HepG2 (cell line): ENCODE results near the gene AAR2. TPM values are rescaled to one million over a fixed set of nuclear protein-coding genes. Genes with fewer than 3 reads are reported as not detected.

ENCODE experiments used
- ARID2 ChIP-seq: sonication (generic); formaldehyde crosslinking; IDR thresholded peaks from 2 replicates; pipeline ENCODE4 v1.8.1; 2022; ENCODE audit warnings: mild to moderate bottlenecking, missing genetic modification reagents, borderline replicate concordance
- CEBPB ChIP-seq: IDR thresholded peaks from 2 replicates; pipeline ENCODE4 v1.6.1; 2011; ENCODE audit warnings: low read depth, low read length, improper control_type of control experiment, borderline replicate concordance
- FOXA1 ChIP-seq, 2 experiments: fragments of 450-650 bp in 1 of 2; sonication (generic) in 1 of 2; formaldehyde crosslinking in 1 of 2; IDR thresholded peaks; 2 replicates each; pipeline versions ENCODE4 v1.4.0 to v1.6.1; 2016 to 2020; ENCODE audit warnings: missing genetic modification reagents in 1 of 2
- HOXA7 ChIP-seq: sonication (generic); formaldehyde crosslinking; IDR thresholded peaks from 2 replicates; pipeline ENCODE4 v1.8.1; 2022; ENCODE audit warnings: mild to moderate bottlenecking, missing genetic modification reagents, moderate library complexity
- JDP2 ChIP-seq: sonication (generic); formaldehyde crosslinking; IDR thresholded peaks from 2 replicates; pipeline ENCODE4 v1.8.1; 2022; ENCODE audit warnings: missing genetic modification reagents, borderline replicate concordance
- KAT7 ChIP-seq: IDR thresholded peaks from 2 replicates; pipeline ENCODE4 v1.6.1; 2018; ENCODE audit warnings: borderline replicate concordance, missing compliant biosample characterization
- PRPF4 ChIP-seq: fragments of 200-400 bp; formaldehyde crosslinking; IDR thresholded peaks from 2 replicates; pipeline ENCODE4 v1.6.1; 2016; ENCODE audit warnings: low read length, low read depth; ENCODE audit not compliant: poor library complexity, severe bottlenecking
- RNF219 ChIP-seq: sonication (generic); formaldehyde crosslinking; IDR thresholded peaks from 2 replicates; pipeline ENCODE4 v1.5.0; 2020; ENCODE audit warnings: mild to moderate bottlenecking, missing genetic modification reagents
- SKI ChIP-seq: fragments of 450-650 bp; IDR thresholded peaks from one replicate; pipeline ENCODE4 v1.6.1; 2018; ENCODE audit warnings: mild to moderate bottlenecking; ENCODE audit not compliant: partially characterized antibody
- SRF ChIP-seq: IDR thresholded peaks from 2 replicates; pipeline ENCODE4 v1.6.1; 2011; ENCODE audit warnings: mild to moderate bottlenecking, low read depth, low read length, moderate library complexity
- ZEB1 ChIP-seq: IDR thresholded peaks from 2 replicates; pipeline ENCODE4 v1.6.1; 2012; ENCODE audit warnings: mild to moderate bottlenecking, low read depth, inconsistent platforms; ENCODE audit not compliant: insufficient replicate concordance
- ZNF766 ChIP-seq: sonication (generic); formaldehyde crosslinking; IDR thresholded peaks from 2 replicates; pipeline ENCODE4 v1.5.0; 2020; ENCODE audit warnings: missing genetic modification reagents, borderline replicate concordance
- ZNF792 ChIP-seq: IDR thresholded peaks from 2 replicates; pipeline ENCODE4 v1.6.1; 2016
- polyA plus RNA-seq, 8 experiments: library from polyadenylated mRNA; depleted of rRNA in 3 of 8; stranded (reverse) in 7 of 8; unstranded in 1 of 8; fragments of >200 nt; fragmentation: Illumina TruSeq in 4 of 8; extraction: Trizol in 4 of 8; gene quantifications; 2 replicates each; pipeline versions ENCODE4 v1.2.1 to v1.2.3, GENCODE V29; 2011 to 2016; ENCODE audit warnings: low read depth in 4 of 8, missing spikeins in 1 of 8, mixed read lengths in 1 of 8; ENCODE audit not compliant: insufficient read depth in 1 of 8
- total RNA-seq, 5 experiments: library from RNA; depleted of rRNA; stranded (reverse); fragments of >200 nt; fragmentation: Illumina TruSeq; extraction: Trizol; gene quantifications; 2 replicates each; pipeline ENCODE4 v1.2.3, GENCODE V29; 2016; ENCODE audit warnings: low read depth in 1 of 5
- TF ChIP-seq, protein P1 (sequence below): sonication (generic); formaldehyde crosslinking; IDR thresholded peaks from 2 replicates; pipeline ENCODE4 v1.4.0; 2020; ENCODE audit warnings: missing genetic modification reagents, borderline replicate concordance
- TF ChIP-seq, protein P2 (sequence below): IDR thresholded peaks from 2 replicates; pipeline ENCODE4 v1.6.1; 2012; ENCODE audit warnings: low read depth, low read length, improper control_type of control experiment
- TF ChIP-seq, protein P3 (sequence below): sonication (generic); formaldehyde crosslinking; IDR thresholded peaks from 2 replicates; pipeline ENCODE4 v1.4.0; 2020; ENCODE audit warnings: missing genetic modification reagents
- TF ChIP-seq, protein P4 (sequence below): sonication (generic); formaldehyde crosslinking; conservative IDR thresholded peaks from 2 replicates; pipeline ENCODE4 v1.8.0; 2022; ENCODE audit warnings: low read depth, missing genetic modification reagents
- TF ChIP-seq, protein P5 (sequence below): sonication (generic); formaldehyde crosslinking; IDR thresholded peaks from 2 replicates; pipeline ENCODE4 v1.5.0; 2020; ENCODE audit warnings: missing genetic modification reagents

The AAR2 gene
- total and polyA plus RNA-seq, 2 of the 13 experiments (the other 11 are each of a cell fraction or from before 2014, with no cell fraction given) = 45.2 to 46.2 TPM

- TF ChIP-seq, protein P1, sequence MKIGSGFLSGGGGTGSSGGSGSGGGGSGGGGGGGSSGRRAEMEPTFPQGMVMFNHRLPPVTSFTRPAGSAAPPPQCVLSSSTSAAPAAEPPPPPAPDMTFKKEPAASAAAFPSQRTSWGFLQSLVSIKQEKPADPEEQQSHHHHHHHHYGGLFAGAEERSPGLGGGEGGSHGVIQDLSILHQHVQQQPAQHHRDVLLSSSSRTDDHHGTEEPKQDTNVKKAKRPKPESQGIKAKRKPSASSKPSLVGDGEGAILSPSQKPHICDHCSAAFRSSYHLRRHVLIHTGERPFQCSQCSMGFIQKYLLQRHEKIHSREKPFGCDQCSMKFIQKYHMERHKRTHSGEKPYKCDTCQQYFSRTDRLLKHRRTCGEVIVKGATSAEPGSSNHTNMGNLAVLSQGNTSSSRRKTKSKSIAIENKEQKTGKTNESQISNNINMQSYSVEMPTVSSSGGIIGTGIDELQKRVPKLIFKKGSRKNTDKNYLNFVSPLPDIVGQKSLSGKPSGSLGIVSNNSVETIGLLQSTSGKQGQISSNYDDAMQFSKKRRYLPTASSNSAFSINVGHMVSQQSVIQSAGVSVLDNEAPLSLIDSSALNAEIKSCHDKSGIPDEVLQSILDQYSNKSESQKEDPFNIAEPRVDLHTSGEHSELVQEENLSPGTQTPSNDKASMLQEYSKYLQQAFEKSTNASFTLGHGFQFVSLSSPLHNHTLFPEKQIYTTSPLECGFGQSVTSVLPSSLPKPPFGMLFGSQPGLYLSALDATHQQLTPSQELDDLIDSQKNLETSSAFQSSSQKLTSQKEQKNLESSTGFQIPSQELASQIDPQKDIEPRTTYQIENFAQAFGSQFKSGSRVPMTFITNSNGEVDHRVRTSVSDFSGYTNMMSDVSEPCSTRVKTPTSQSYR = no peak
- no peak for TF ChIP-seq ZNF792 (CRISPR knock-in tag)
- TF ChIP-seq ZNF766 (CRISPR knock-in tag) = no peak; the same call in 1 of the 2 replicates
- TF ChIP-seq, protein P2, sequence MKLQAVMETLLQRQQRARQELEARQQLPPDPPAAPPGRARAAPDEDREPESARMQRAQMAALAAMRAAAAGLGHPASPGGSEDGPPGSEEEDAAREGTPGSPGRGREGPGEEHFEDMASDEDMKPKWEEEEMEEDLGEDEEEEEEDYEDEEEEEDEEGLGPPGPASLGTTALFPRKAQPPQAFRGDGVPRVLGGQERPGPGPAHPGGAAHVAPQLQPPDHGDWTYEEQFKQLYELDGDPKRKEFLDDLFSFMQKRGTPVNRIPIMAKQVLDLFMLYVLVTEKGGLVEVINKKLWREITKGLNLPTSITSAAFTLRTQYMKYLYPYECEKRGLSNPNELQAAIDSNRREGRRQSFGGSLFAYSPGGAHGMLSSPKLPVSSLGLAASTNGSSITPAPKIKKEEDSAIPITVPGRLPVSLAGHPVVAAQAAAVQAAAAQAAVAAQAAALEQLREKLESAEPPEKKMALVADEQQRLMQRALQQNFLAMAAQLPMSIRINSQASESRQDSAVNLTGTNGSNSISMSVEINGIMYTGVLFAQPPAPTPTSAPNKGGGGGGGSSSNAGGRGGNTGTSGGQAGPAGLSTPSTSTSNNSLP = no peak
- TF ChIP-seq RNF219 (CRISPR knock-in tag) = no peak
- TF ChIP-seq CEBPB = no peak
- TF ChIP-seq ZEB1 = no peak
- no peak for TF ChIP-seq KAT7 (CRISPR knock-in tag)
- TF ChIP-seq ARID2 (CRISPR knock-in tag) = no peak
- TF ChIP-seq FOXA1 (IDR thresholded peaks at IDR 0.05) = no peak
- no peak for TF ChIP-seq FOXA1 (CRISPR knock-in tag; IDR thresholded peaks at IDR 0.05)
- no peak for TF ChIP-seq PRPF4
- no peak for TF ChIP-seq SRF
- no peak for TF ChIP-seq JDP2 (CRISPR knock-in tag)
- TF ChIP-seq, protein P3, sequence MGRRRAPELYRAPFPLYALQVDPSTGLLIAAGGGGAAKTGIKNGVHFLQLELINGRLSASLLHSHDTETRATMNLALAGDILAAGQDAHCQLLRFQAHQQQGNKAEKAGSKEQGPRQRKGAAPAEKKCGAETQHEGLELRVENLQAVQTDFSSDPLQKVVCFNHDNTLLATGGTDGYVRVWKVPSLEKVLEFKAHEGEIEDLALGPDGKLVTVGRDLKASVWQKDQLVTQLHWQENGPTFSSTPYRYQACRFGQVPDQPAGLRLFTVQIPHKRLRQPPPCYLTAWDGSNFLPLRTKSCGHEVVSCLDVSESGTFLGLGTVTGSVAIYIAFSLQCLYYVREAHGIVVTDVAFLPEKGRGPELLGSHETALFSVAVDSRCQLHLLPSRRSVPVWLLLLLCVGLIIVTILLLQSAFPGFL (CRISPR knock-in tag) = no peak
- TF ChIP-seq SKI = no peak
- TF ChIP-seq, protein P4, sequence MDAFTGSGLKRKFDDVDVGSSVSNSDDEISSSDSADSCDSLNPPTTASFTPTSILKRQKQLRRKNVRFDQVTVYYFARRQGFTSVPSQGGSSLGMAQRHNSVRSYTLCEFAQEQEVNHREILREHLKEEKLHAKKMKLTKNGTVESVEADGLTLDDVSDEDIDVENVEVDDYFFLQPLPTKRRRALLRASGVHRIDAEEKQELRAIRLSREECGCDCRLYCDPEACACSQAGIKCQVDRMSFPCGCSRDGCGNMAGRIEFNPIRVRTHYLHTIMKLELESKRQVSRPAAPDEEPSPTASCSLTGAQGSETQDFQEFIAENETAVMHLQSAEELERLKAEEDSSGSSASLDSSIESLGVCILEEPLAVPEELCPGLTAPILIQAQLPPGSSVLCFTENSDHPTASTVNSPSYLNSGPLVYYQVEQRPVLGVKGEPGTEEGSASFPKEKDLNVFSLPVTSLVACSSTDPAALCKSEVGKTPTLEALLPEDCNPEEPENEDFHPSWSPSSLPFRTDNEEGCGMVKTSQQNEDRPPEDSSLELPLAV (CRISPR knock-in tag) = no peak
- TF ChIP-seq HOXA7 (CRISPR knock-in tag) = no peak
- TF ChIP-seq, protein P5, sequence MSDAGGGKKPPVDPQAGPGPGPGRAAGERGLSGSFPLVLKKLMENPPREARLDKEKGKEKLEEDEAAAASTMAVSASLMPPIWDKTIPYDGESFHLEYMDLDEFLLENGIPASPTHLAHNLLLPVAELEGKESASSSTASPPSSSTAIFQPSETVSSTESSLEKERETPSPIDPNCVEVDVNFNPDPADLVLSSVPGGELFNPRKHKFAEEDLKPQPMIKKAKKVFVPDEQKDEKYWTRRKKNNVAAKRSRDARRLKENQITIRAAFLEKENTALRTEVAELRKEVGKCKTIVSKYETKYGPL (CRISPR knock-in tag) = no peak
These were observed 33.4 kb upstream of the AAR2 start (continued) for GRCh38 chr20:36202891-36203338.
